PC-9 (cell line): Measurements from ENCODE around the gene NRG2.

Experiments
- EZH2 ChIP-seq: fragments of 200-600 bp; sonication (generic); IDR thresholded peaks from 2 replicates; pipeline ENCODE4 v1.8.0; 2017; ENCODE audit warnings: antibody characterized with exemption, low read depth
- TF ChIP-seq, protein P1 (sequence below): fragments of 200-600 bp; sonication (generic); conservative IDR thresholded peaks from 2 replicates; pipeline ENCODE4 v1.6.1; 2017; ENCODE audit warnings: mixed run types, antibody characterized with exemption, mild to moderate bottlenecking, moderate library complexity

GRCh38 chr5:139799359-139799758, 243.7 kb downstream of the NRG2 start:
- TF ChIP-seq, protein P1, sequence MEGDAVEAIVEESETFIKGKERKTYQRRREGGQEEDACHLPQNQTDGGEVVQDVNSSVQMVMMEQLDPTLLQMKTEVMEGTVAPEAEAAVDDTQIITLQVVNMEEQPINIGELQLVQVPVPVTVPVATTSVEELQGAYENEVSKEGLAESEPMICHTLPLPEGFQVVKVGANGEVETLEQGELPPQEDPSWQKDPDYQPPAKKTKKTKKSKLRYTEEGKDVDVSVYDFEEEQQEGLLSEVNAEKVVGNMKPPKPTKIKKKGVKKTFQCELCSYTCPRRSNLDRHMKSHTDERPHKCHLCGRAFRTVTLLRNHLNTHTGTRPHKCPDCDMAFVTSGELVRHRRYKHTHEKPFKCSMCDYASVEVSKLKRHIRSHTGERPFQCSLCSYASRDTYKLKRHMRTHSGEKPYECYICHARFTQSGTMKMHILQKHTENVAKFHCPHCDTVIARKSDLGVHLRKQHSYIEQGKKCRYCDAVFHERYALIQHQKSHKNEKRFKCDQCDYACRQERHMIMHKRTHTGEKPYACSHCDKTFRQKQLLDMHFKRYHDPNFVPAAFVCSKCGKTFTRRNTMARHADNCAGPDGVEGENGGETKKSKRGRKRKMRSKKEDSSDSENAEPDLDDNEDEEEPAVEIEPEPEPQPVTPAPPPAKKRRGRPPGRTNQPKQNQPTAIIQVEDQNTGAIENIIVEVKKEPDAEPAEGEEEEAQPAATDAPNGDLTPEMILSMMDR = no peak
- TF ChIP-seq EZH2 = no peak
